Rectal smooth muscle tissue (tissue), 1 donor: ENCODE data around the gene CREB5.

Source experiments
- H3K27ac ChIP-seq: one replicate; pipeline ENCODE4 v1.7.0; 2013; ENCODE audit warnings: low read depth, low read length, inconsistent platforms
- H3K27me3 ChIP-seq: one replicate; pipeline ENCODE4 v1.7.0; 2013; ENCODE audit warnings: low read length; ENCODE audit not compliant: control insufficient read depth, insufficient read depth
- H3K36me3 ChIP-seq: one replicate; pipeline ENCODE4 v1.7.0; 2013; ENCODE audit warnings: low read length; ENCODE audit not compliant: control insufficient read depth, insufficient read depth
- H3K4me1 ChIP-seq: one replicate; pipeline ENCODE4 v1.7.0; 2013; ENCODE audit warnings: low read length; ENCODE audit not compliant: control insufficient read depth, insufficient read depth
- H3K4me3 ChIP-seq: one replicate; pipeline ENCODE4 v1.7.0; 2013; ENCODE audit warnings: low read length
- H3K9ac ChIP-seq: one replicate; pipeline ENCODE4 v1.7.0; 2013; ENCODE audit warnings: low read length

The CREB5 gene, protein sequence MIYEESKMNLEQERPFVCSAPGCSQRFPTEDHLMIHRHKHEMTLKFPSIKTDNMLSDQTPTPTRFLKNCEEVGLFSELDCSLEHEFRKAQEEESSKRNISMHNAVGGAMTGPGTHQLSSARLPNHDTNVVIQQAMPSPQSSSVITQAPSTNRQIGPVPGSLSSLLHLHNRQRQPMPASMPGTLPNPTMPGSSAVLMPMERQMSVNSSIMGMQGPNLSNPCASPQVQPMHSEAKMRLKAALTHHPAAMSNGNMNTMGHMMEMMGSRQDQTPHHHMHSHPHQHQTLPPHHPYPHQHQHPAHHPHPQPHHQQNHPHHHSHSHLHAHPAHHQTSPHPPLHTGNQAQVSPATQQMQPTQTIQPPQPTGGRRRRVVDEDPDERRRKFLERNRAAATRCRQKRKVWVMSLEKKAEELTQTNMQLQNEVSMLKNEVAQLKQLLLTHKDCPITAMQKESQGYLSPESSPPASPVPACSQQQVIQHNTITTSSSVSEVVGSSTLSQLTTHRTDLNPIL

DNA sequence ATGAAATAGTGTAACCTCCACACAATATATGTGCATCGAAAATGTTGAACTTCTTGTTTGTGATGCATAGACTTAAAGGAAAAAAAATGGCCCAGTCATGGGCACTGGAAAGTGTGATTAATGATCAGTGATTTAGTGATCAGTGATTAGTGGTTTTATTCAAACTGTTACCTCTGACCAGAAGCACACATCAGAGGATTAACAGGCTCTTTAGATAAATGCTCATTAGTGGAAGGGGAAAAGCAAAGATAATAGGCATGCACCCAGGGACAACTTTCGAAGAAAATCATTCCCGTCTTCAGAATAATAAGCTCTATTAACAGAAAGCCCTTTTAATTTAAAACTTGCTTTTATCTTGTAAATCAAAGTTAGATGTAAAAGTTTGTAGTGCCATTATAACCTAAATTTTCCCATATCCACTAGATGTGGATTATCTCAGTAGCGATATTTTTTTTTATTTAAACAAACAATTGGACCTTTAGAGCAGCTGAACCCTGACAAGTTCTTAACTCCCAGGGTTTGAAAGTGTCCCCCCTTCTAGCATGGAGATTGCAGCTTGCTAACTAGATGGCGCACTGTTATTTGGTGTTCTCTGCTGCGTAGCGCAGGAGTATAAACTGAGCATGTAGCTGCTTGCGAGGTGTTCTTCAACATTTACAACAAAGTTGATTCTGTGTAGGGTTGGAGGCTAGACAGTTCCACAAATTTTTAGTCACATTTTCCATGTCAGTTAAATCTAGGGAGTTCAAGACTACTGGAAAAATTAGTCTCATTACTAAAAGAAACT, at the start of gene CREB5:
Gene CREB5, plus strand, starts transcription at position 643 of the 787 bp plus-strand sequence. CDS start 397 bp downstream, outside the sequence.
- H3K4me3 ChIP-seq: no peak within 1 kb of the TSS
- no peaks in the 10 kb centered on the region for H3K36me3 ChIP-seq
- H3K27ac ChIP-seq: no peak within 1 kb of the TSS
- no peak within 1 kb of the TSS for H3K9ac ChIP-seq
- H3K27me3 ChIP-seq: no peaks in the 10 kb centered on the region
- H3K4me1 ChIP-seq: peaks cover 9% of the 10 kb centered on the region

DNA sequence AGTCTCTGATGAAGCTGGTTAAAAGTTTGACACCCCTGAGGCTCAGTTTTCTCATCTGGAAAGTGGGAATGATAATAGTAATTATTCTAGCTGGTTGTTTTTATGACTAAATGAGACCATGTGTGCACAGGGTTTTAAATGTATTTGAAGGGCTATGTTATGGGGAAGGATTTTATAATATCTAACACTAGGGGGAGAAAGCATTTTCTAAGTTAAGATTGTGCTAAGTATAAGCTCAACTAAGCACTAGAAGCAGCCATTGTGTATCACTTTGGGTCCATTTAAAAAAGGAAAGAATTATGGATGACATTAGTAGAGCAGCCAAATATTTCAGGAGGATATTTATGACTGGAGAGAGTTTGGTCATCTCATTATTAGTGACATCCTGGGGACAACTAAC, 49.5 kb upstream of the CREB5 start:
- H3K4me1 ChIP-seq: no peaks in the 10 kb centered on the region
- no peak overlapping the region for H3K9ac ChIP-seq
- H3K27ac ChIP-seq: no peak overlapping the region
- no peak overlapping the region for H3K4me3 ChIP-seq
- H3K36me3 ChIP-seq: no peaks in the 10 kb centered on the region
- no peaks in the 10 kb centered on the region for H3K27me3 ChIP-seq

DNA sequence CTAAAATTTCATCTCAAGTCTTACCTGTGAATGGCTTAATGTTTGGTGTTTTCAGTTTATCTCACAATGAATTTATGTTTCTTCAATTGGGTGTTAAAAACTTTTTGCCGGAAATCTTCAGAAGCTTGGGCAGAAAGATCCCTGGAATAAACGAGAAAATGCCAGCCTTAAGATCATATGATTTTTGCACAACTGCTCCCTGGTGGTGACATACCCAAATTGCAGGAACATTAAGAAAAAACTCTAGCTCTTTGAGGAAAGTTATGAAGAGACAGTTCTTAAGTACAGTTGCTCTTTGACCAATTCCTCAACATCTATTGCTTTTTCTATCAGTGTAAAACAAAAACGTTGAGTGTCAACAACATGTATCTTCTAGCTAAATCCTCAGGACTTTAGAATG, 48.2 kb upstream of the CREB5 start:
- no peaks in the 10 kb centered on the region for H3K27me3 ChIP-seq
- H3K27ac ChIP-seq: no peak overlapping the region
- no peak overlapping the region for H3K9ac ChIP-seq
- H3K4me1 ChIP-seq: no peaks in the 10 kb centered on the region
- H3K4me3 ChIP-seq: no peak overlapping the region
- no peaks in the 10 kb centered on the region for H3K36me3 ChIP-seq

DNA sequence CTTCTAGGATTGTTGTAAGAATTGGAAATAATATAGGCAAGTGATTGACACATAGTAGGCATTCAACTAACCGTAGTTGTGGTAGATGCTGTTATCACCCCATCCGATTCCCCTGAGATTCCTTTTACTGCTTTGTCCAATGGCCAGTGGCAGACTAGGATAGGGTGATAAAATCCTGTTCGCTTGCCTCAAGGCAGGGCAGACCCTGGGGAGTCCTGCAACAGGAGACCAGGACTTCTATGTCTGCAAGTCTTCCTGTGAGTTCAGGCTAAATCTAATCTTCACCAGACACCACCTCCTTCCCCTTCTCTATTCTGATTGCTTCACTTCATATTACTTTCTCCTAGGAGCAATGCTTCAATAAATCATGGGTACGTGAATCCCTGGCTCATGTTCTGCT, 42.8 kb upstream of the CREB5 start:
- no peaks in the 10 kb centered on the region for H3K36me3 ChIP-seq
- H3K4me3 ChIP-seq: no peak overlapping the region
- no peaks in the 10 kb centered on the region for H3K4me1 ChIP-seq
- H3K9ac ChIP-seq: no peak overlapping the region
- H3K27ac ChIP-seq: no peak overlapping the region
- no peaks in the 10 kb centered on the region for H3K27me3 ChIP-seq

DNA sequence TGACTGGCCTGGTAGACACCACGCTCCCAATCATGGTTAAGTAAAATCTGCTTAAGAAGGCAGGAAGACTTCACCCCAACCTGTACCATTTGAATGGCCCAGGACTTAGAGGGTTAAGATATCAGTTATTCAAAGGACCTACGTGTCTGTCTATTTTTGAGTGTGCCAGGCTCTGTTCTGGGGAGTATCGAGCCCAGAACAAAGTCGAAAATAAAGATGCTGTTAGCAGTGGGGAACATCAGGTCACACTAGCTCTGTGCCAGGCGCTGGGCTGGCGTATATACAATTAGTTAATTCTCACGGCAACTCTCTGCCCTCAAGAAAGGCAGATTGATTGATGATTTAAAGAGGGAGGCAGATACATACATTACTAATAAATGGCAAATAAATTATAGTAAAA, 40.5 kb upstream of the CREB5 start:
- H3K36me3 ChIP-seq: no peaks in the 10 kb centered on the region
- H3K4me1 ChIP-seq: no peaks in the 10 kb centered on the region
- H3K27me3 ChIP-seq: no peaks in the 10 kb centered on the region
- no peak overlapping the region for H3K27ac ChIP-seq
- H3K9ac ChIP-seq: no peak overlapping the region
- H3K4me3 ChIP-seq: no peak overlapping the region

DNA sequence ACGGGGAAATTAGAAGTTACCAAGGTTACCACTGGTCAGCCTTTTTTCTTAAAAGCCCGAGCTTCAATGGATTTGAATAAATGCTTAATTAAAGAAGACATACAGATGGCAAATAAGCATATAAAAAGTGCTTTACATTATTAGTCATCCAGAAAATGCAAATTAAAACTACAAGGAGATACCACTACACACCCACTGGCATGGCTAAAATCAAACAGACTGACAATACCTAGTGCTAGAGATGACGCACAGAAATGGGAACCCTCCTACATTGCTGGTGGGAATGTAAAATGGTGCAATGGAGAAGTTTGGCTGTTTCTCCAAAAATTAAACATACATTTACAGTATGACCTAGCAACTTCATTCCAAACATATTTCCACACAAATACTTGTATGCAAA, 38.3 kb upstream of the CREB5 start:
- H3K9ac ChIP-seq: no peak overlapping the region
- no peaks in the 10 kb centered on the region for H3K4me1 ChIP-seq
- no peaks in the 10 kb centered on the region for H3K36me3 ChIP-seq
- no peaks in the 10 kb centered on the region for H3K27me3 ChIP-seq
- H3K4me3 ChIP-seq: no peak overlapping the region
- no peak overlapping the region for H3K27ac ChIP-seq

DNA sequence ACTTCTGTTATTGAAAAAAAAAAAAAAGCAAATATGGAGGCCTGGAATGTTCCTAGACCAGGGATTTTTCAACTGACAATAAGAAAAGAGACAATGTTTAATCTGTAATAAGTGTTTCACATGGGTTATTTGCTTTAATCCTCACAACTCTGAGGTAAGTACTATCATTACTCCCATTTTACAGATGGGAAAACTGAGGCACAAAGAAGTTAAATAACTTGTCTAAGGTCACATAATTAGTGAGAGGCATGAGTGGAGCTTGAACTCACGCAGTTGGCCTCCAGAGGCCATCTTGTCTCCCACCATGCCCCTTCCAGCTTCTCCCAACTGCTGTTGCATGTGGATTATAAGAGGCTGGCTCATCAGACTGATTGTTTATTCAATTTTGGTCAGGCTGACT, 36.6 kb upstream of the CREB5 start:
- no peaks in the 10 kb centered on the region for H3K36me3 ChIP-seq
- no peak overlapping the region for H3K4me3 ChIP-seq
- no peaks in the 10 kb centered on the region for H3K4me1 ChIP-seq
- no peak overlapping the region for H3K9ac ChIP-seq
- no peaks in the 10 kb centered on the region for H3K27me3 ChIP-seq
- no peak overlapping the region for H3K27ac ChIP-seq

DNA sequence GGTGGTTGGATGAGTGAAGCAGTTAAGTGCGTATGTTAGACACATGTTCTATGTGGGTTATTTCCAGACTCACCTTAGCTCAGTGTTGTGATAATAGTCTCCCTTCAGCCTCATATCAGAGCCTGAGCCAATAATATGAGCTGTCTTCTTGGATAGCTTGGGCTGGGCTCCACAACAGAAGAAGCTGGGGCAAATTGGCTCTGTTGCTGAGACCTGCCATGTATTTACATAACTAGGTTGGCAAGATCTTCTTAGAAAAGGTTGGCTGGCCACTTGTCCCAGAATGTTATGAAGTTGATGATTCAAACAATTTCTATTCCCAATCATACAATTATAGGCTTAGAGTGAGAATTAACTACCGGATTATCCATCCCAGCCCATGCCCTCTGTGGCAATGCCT, 35.7 kb upstream of the CREB5 start:
- no peak overlapping the region for H3K9ac ChIP-seq
- no peak overlapping the region for H3K27ac ChIP-seq
- H3K36me3 ChIP-seq: no peaks in the 10 kb centered on the region
- H3K27me3 ChIP-seq: no peaks in the 10 kb centered on the region
- H3K4me3 ChIP-seq: no peak overlapping the region
- H3K4me1 ChIP-seq: no peaks in the 10 kb centered on the region

DNA sequence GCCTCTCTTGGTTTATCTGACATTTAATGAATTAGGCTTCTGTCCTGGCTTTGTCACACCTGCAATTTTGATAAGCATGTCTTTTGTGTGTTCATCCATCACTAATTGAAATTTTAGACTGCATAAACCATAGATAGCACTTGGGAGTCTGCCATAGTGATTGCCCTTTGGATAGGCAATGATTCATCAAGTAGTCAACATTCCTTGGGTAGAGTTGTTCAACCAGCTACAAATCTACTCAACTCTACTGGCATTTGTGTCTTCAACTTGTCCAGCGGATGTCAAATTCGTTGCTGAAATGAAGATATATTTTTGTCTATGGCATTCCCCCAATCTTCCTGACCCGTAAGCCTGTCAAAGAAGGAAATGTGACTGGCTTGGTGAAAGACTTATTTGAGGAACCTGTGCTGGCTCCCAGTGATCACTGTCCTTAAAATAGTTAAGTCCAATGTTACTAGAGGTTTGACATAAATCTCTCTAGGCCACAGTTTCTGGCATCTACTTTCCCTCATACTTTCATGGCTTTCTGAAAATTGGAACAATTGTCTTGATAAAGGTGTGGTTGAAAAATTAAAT, 33.7 kb upstream of the CREB5 start:
- Histone ChIP-seq H3K4me1 (no peaks in the 10 kb centered on the region), H3K36me3 (no peaks in the 10 kb centered on the region), H3K27me3 (no peaks in the 10 kb centered on the region), H3K9ac (no peak overlapping the region), H3K4me3 (no peak overlapping the region), H3K27ac (no peak overlapping the region)

DNA sequence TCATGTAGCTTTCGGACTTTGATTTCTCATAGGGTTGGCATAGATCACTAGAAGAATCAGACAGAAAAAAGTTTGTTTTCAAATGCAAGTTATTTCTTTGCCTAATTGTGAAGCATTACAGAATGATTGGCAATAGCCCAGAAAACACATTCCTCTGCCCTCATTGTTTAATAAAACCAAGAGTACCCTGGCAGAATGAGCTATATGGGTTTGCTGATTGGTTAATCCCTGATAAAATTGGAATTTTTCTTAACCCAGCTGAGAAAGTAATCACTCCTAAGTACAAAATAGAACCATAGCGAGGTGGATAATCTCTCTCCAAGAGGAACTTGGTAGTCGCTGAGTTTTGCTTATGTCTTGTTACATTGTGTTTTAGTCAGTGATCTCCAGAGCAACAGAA, 30.9 kb upstream of the CREB5 start:
- Histone ChIP-seq H3K27me3 (no peaks in the 10 kb centered on the region), H3K4me1 (no peaks in the 10 kb centered on the region), H3K4me3 (no peak overlapping the region), H3K36me3 (no peaks in the 10 kb centered on the region), H3K27ac (no peak overlapping the region), H3K9ac (no peak overlapping the region)

DNA sequence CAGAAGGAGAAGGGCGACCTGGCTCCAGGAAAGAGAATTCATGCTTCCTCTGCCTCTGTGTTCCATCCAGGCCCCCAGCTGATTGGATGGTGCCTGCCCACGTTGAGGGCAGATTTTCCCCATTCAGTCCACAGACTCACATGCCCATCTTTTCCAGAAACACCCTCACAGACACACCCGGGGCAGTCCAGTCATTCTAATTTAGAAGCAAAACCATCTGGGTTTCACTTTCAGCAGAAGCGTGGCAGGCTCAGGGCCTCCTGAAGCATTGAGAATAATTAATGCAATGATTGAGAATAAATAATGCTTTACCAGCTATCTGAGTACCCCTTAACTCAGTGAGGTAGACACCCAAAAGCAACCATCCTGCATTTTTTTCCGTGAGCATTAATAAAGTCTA, 30.2 kb upstream of the CREB5 start:
- H3K27ac ChIP-seq: no peak overlapping the region
- no peaks in the 10 kb centered on the region for H3K4me1 ChIP-seq
- no peak overlapping the region for H3K9ac ChIP-seq
- H3K4me3 ChIP-seq: no peak overlapping the region
- no peaks in the 10 kb centered on the region for H3K27me3 ChIP-seq
- no peaks in the 10 kb centered on the region for H3K36me3 ChIP-seq

DNA sequence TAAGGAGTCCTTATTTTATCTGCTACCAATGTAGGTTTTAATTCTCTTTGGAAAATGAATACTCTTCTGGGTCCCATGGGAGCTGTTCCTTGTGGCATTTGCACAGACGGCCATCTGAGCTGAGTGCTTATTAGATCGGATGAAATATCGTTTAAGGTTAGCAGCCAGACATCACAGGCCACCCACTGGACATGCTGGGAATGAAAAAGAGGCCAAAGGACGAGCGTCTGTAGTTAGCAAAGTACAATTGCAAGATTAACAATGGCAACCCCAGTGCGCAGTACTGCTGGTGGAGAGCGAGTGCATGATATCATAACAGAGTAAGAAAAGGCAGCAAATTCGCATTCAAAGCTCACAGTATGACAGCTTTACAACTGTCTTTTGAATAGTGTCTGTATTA, 28.3 kb upstream of the CREB5 start:
- H3K4me3 ChIP-seq: no peak overlapping the region
- no peak overlapping the region for H3K27ac ChIP-seq
- H3K9ac ChIP-seq: no peak overlapping the region
- no peaks in the 10 kb centered on the region for H3K4me1 ChIP-seq
- H3K27me3 ChIP-seq: no peaks in the 10 kb centered on the region
- H3K36me3 ChIP-seq: no peaks in the 10 kb centered on the region
